Measurements from ENCODE around the gene DEAF1. TPM values are rescaled to one million over a fixed set of nuclear protein-coding genes. Genes with fewer than 3 reads are reported as not detected.
"Not testable (repeated sequence)": the region's sequence is repeated elsewhere in the genome, so short reads cannot be mapped to it uniquely, and the experiment has no call there.

DEAF1 gene
- total RNA-seq, 1 donor from 2014 or later: 15.9 TPM

GRCh38 chr11:703506-703905, 8.5 kb upstream of the DEAF1 start:
- DNase-seq (no peak), ATAC-seq (no peak)
- intact Hi-C loops (cut with micrococcal nuclease): no loop called here

GRCh38 chr11:702462-703461, 7.7 kb upstream of the DEAF1 start:
- intact Hi-C loops (cut with micrococcal nuclease): no loop called here
- DNase-seq: no peak
- ATAC-seq: no peak

- no peak for DNase-seq
- intact Hi-C loops (cut with micrococcal nuclease): no loop called here
These were observed 6.9 kb upstream of the DEAF1 start for GRCh38 chr11:701741-702461.

GRCh38 chr11:699753-700152, 4.7 kb upstream of the DEAF1 start:
- DNase-seq (no peak), ATAC-seq (no peak)
- intact Hi-C loops (cut with micrococcal nuclease): no loop called here

More at GRCh38 chr11:701741-702461, 6.9 kb upstream of the DEAF1 start:
- ATAC-seq: no peak

GRCh38 chr11:699116-699508, 4.1 kb upstream of the DEAF1 start:
- no peak for DNase-seq
- intact Hi-C loops (cut with micrococcal nuclease): no loop called here

GRCh38 chr11:698493-699115, 3.6 kb upstream of the DEAF1 start:
- no peak for DNase-seq
- intact Hi-C loops (cut with micrococcal nuclease): no loop called here
- ATAC-seq: no peak

More at GRCh38 chr11:699116-699508, 4.1 kb upstream of the DEAF1 start:
- ATAC-seq: no peak

- ATAC-seq (no peak), DNase-seq (no peak)
- intact Hi-C loops (cut with micrococcal nuclease): no loop called here
These were observed 2.8 kb upstream of the DEAF1 start for GRCh38 chr11:697811-698311.

- DNase-seq (no peak), ATAC-seq (no peak)
- intact Hi-C loops (cut with micrococcal nuclease): no loop called here
These were observed 2.0 kb upstream of the DEAF1 start for GRCh38 chr11:696955-697491.

- intact Hi-C loops (cut with micrococcal nuclease): no loop called here
- ATAC-seq: peak; percentile 90
- DNase-seq: peak; percentile 100
These were observed 671 bp upstream of the DEAF1 start, which contains the start of gene TMEM80 for GRCh38 chr11:695538-696248. Gene TMEM80, plus strand, starts transcription at chr11:695816. Its CDS starts 12 bp downstream, at chr11:695828.

GRCh38 chr11:695288-695537, 191 bp upstream of the DEAF1 start:
- no peak for DNase-seq
- intact Hi-C loops (cut with micrococcal nuclease): no loop called here
- ATAC-seq: no peak

GRCh38 chr11:693887-694562, 997 bp downstream of the DEAF1 start:
- DNase-seq: no peak
- ATAC-seq: no peak
- intact Hi-C loops (cut with micrococcal nuclease): no loop called here

- DNase-seq: no peak
- intact Hi-C loops (cut with micrococcal nuclease): no loop called here
- no peak for ATAC-seq
These were observed 1.6 kb downstream of the DEAF1 start for GRCh38 chr11:693415-693831.

- ATAC-seq (no peak), DNase-seq (no peak)
- intact Hi-C loops (cut with micrococcal nuclease): no loop called here
These were observed 2.1 kb downstream of the DEAF1 start for GRCh38 chr11:692824-693414.

GRCh38 chr11:691710-692590, 3.1 kb downstream of the DEAF1 start:
- intact Hi-C loops (cut with micrococcal nuclease): no loop called here
- no peak for ATAC-seq

GRCh38 chr11:690738-691633, 4.0 kb downstream of the DEAF1 start:
- DNase-seq: no peak
- intact Hi-C loops (cut with micrococcal nuclease): no loop called here
- no peak for ATAC-seq

More at GRCh38 chr11:691710-692590, 3.1 kb downstream of the DEAF1 start:
- DNase-seq: no peak

- ATAC-seq; DNase-seq; intact Hi-C loops (cut with micrococcal nuclease): not testable (repeated sequence)
These were observed 4.8 kb downstream of the DEAF1 start for GRCh38 chr11:690244-690643.
